ENCODE measurements around the gene SMYD3. TPM values are rescaled to one million over a fixed set of nuclear protein-coding genes. Genes with fewer than 3 reads are reported as not detected.

The SMYD3 gene
- total and polyA plus RNA-seq, 2 of the 13 experiments (the other 11 are each of a cell fraction or from before 2014, with no cell fraction given), result 27.7 to 35.8 TPM

DNA sequence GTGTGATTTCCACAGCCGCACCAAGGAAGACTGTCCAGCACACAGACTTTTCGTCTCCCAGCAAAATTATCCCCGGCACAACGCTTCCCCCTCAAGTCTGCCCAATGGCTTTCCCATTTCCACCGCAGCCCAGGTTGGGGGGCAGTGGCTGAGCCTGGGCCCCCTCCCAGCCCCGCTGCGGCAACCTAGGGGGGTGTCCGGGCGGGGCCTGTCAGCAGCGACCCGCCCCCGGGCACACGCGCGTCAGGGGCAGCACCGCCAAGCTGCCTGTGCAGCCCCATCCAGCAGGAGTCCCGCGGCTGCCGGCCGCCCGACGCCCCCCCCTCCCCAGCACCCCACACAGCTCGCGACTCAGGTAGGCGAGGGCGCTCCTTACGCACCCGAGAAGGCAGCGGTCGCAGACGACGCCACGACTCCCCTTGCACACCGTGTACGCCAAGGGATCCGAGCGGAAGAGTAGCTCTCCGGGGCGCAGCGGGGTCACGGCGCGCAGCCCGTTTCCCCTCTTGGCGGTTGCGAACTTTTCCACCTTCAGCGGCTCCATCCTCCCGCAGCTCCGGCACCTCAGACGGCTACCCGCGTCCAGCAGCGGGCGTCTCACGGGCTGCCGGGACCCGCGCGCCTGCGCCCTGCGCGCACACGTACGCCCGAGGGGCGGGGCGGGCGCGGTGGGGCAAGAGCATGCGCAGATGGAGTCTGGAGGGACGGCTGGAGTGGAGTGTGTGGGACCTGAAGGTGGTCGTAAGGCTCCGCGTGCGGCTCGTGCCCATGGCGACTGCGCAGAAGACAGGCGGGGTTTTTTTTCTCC lies at the start of gene SMYD3 (continued):
- TF ChIP-seq ZNF766 (CRISPR knock-in tag; IDR thresholded peaks at IDR 0.05; ENCODE audit: borderline replicate concordance) (0 out of 2 replicates have a peak, but pooled peaks have one; percentile 30), ZNF589 (CRISPR knock-in tag; conservative IDR thresholded peaks at IDR 0.05) (no peak), KLF13 (CRISPR knock-in tag; IDR thresholded peaks at IDR 0.05) (no peak), ZKSCAN8 (CRISPR knock-in tag; IDR thresholded peaks at IDR 0.05; ENCODE audit: borderline replicate concordance) (no peak), FOSL2 (CRISPR knock-in tag; IDR thresholded peaks at IDR 0.05) (no peak), PRMT3 (CRISPR knock-in tag; IDR thresholded peaks at IDR 0.05; ENCODE audit: borderline replicate concordance, low read depth) (no peak), YY1 (IDR thresholded peaks at IDR 0.05; ENCODE audit: insufficient read depth, insufficient replicate concordance, low read depth, low read length) (no peak), HMGA1 (CRISPR knock-in tag; conservative IDR thresholded peaks at IDR 0.05) (no peak), MAX (IDR thresholded peaks at IDR 0.05) (peak; percentile 55), MLLT10 (CRISPR knock-in tag; IDR thresholded peaks at IDR 0.05) (no peak), PATZ1 (CRISPR knock-in tag; IDR thresholded peaks at IDR 0.05) (peak; percentile 72), TBL1XR1 (IDR thresholded peaks at IDR 0.05; ENCODE audit: borderline replicate concordance, low read length, partially characterized antibody) (no peak), KLF6 (CRISPR knock-in tag; IDR thresholded peaks at IDR 0.05) (no peak), IKZF5 (CRISPR knock-in tag; IDR thresholded peaks at IDR 0.05) (peak; percentile 40; the same call in 1 of the 2 replicates), ZNF383 (CRISPR knock-in tag; IDR thresholded peaks at IDR 0.05; ENCODE audit: borderline replicate concordance) (no peak), ZBTB2 (CRISPR knock-in tag; IDR thresholded peaks at IDR 0.05; ENCODE audit: low read depth) (no peak), SP2 (CRISPR knock-in tag; IDR thresholded peaks at IDR 0.05) (no peak)
- TF ChIP-seq, protein P1, sequence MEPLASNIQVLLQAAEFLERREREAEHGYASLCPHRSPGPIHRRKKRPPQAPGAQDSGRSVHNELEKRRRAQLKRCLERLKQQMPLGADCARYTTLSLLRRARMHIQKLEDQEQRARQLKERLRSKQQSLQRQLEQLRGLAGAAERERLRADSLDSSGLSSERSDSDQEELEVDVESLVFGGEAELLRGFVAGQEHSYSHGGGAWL (CRISPR knock-in tag; IDR thresholded peaks at IDR 0.05), result peak; percentile 45; the same call in 1 of the 2 replicates
- TF ChIP-seq, protein P2, sequence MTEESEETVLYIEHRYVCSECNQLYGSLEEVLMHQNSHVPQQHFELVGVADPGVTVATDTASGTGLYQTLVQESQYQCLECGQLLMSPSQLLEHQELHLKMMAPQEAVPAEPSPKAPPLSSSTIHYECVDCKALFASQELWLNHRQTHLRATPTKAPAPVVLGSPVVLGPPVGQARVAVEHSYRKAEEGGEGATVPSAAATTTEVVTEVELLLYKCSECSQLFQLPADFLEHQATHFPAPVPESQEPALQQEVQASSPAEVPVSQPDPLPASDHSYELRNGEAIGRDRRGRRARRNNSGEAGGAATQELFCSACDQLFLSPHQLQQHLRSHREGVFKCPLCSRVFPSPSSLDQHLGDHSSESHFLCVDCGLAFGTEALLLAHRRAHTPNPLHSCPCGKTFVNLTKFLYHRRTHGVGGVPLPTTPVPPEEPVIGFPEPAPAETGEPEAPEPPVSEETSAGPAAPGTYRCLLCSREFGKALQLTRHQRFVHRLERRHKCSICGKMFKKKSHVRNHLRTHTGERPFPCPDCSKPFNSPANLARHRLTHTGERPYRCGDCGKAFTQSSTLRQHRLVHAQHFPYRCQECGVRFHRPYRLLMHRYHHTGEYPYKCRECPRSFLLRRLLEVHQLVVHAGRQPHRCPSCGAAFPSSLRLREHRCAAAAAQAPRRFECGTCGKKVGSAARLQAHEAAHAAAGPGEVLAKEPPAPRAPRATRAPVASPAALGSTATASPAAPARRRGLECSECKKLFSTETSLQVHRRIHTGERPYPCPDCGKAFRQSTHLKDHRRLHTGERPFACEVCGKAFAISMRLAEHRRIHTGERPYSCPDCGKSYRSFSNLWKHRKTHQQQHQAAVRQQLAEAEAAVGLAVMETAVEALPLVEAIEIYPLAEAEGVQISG (CRISPR knock-in tag; IDR thresholded peaks at IDR 0.05), result peak; percentile 75
